ENCODE results near the gene MYOCOS.
"Not testable (repeated sequence)": the region's sequence is repeated elsewhere in the genome, so short reads cannot be mapped to it uniquely, and the experiment has no call there.

MYOCOS gene

DNA sequence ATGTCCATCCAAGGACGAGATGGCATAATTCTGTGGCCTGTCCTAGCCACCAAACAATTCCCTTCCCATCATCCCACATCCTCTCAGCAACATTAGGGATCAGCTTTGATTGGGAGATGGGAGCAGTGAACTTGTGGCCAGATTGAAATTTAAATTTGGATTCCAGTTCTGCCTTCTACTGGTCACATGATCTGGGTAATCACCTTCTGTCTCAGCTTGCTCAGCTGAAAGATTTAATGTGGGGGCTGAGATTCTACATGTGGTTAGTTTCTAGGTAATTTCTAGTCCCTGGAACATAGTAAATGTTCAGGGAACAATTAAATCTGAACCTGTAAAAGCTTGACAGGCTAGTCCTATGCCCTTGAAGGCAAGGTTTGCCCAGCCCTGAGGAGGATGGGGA is 3.2 kb downstream of the MYOCOS start:
- no peak for DNase-seq (ENCODE audit: low read depth in 2 of 2)

- no peak for DNase-seq (ENCODE audit: low read depth in 2 of 2)
These were observed 5.0 kb downstream of the MYOCOS start for GRCh38 chr1:171627020-171627419.

DNA sequence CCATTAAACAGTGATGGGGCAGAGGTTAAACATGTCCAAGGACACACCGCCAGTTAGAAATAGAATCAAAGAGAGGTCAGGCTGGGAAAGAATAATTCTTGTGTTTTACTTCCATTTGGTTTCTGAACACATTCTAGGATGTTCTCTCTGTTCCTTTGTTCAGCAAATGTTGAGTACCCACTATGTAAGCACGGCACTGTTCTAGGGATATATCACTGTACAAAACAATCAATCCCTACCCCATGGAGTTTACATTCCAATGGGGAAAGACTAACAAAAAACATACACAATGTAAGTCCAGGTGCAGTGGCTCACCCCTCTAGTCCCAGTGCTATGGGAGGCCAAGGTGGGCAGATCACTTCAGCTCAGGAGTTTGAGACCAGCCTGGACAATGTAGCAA is 6.2 kb downstream of the MYOCOS start:
- no peak for DNase-seq (ENCODE audit: low read depth in 2 of 2)

DNA sequence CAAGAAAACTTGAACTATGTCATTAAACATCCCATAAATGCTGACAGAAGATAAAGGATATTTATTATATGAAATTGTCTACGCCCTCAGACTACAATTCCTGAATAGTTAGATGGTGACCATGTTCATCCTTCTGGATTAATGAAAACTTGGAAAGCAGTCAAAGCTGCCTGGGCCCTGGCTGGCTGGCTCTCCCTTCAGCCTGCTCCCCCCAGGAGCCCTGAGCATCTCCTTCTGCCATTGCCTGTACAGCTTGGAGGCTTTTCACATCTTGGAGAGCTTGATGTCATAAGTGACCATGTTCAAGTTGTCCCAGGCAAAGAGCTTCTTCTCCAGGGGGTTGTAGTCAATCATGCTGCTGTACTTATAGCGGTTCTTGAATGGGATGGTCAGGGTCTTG is 13.6 kb downstream of the MYOCOS start:
- no peak for DNase-seq (ENCODE audit: low read depth in 2 of 2)

- no peak for DNase-seq (ENCODE audit: low read depth in 2 of 2)
These were observed 14.1 kb downstream of the MYOCOS start for GRCh38 chr1:171636141-171636540.

GRCh38 chr1:171637928-171638576 is 16.0 kb downstream of the MYOCOS start:
- DNase-seq (ENCODE audit: low read depth in 2 of 2) = no peak

- DNase-seq (ENCODE audit: low read depth in 2 of 2) = no peak
These were observed 18.2 kb downstream of the MYOCOS start for GRCh38 chr1:171640225-171640624.

GRCh38 chr1:171641076-171641864 is 19.2 kb downstream of the MYOCOS start:
- DNase-seq (ENCODE audit: low read depth in 2 of 2) = no peak

- no peak for DNase-seq (ENCODE audit: low read depth in 2 of 2)
These were observed 20.2 kb downstream of the MYOCOS start for GRCh38 chr1:171642197-171642596.

GRCh38 chr1:171643156-171643555 is 21.1 kb downstream of the MYOCOS start:
- no peak for DNase-seq (ENCODE audit: low read depth in 2 of 2)

DNA sequence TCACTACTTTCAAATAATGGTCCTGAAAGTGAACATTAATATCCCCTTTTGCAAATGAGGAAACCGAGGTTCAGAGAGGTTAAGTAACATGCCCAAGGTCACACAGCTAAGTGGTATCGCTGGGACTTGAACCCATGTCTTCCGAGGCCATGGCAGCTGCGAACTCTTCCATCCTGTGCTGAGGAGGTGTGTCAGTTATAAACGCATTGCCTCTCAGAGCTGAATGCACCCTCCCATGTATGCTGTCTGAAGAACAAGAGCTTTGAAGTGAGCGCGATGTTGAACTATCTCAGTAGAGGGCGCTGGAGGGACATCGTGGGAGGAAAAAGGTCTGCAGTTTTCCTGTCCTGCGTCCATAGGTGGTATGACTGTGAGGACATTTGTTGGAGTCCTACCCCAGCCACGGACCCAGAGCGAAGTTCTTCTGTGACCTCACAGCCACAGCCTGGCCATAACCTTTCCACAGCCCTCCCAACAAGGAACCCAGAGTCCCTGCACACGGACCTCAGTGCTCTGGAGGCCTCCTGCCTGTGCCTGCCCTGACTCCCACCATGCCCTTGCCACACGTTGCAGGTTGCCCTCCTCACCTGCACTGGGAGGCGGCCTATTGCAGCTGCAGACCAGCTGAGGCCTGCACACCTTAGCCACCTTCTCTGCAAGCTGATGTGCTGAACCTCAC is 22.9 kb downstream of the MYOCOS start:
- DNase-seq (ENCODE audit: low read depth in 2 of 2) = peak; percentile 36 to 48

- DNase-seq (ENCODE audit: low read depth in 2 of 2) = no peak
These were observed 23.7 kb downstream of the MYOCOS start for GRCh38 chr1:171645553-171646248.

DNA sequence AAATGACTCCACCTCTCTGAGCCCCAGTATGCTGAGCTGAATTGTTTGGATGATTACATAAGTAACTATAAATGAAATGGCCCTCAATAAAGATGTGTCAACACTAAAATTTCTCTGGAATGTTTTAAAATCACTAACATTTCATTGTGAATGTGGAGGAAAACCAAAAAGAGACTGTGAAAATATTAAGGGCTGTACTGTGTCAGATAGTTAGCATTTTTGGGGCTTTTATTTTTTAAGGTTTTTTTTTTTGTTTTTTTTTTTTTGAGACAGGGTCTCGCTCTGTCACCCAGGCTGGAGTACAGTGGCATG is 24.2 kb downstream of the MYOCOS start:
- DNase-seq (ENCODE audit: low read depth in 2 of 2) = no peak

GRCh38 chr1:171652234-171652822 is 30.3 kb downstream of the MYOCOS start, which contains the start of gene MYOC:
TSS of gene MYOC (minus strand) at chr1:171652688. CDS start at chr1:171652611, 77 bp downstream.
- no peak for DNase-seq (ENCODE audit: low read depth in 2 of 2)

DNA sequence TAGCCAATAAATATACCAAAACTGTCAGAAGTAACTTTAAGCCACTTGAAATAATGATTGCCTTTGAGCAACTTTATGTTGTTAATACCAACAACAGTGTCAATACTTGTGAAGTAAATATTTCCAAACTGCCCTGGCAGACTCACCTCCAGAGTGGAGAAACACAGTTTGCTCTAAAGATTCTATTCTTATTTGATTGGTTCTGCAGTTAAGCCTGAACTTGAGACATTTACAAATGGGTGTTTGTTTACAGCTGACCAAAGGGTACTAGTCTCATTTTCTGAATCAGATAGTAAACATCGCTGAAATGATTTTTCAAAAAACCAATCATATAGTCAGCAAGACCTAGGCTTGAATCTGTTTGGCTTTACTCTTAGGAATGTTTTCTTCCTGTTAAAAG is 31.8 kb downstream of the MYOCOS start:
- DNase-seq (ENCODE audit: low read depth in 2 of 2) = no peak

- DNase-seq (ENCODE audit: low read depth in 2 of 2) = no peak
These were observed 32.3 kb downstream of the MYOCOS start for GRCh38 chr1:171654201-171654941.

- peak; percentile 64 to 68 for DNase-seq (ENCODE audit: low read depth in 2 of 2)
These were observed 33.1 kb downstream of the MYOCOS start for GRCh38 chr1:171654942-171655745.

DNA sequence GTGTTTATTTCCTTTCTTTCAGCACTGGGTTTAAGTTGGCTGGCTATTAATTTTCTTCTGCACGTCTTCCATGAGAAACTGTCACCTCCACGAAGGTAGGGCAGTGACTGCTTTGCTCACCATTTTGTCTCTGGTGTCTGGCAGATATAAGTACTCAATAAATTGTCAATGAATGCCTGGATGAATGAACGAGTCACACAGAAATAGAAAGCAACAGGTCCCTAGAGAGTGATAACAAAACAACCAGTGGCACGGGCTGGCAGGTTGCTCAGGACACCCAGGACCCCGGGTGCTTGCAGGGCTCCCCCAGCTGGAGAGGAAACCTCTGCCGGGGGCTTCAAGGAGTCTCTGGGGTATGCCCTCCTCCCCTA is 33.7 kb downstream of the MYOCOS start:
- no peak for DNase-seq (ENCODE audit: low read depth in 2 of 2)

DNA sequence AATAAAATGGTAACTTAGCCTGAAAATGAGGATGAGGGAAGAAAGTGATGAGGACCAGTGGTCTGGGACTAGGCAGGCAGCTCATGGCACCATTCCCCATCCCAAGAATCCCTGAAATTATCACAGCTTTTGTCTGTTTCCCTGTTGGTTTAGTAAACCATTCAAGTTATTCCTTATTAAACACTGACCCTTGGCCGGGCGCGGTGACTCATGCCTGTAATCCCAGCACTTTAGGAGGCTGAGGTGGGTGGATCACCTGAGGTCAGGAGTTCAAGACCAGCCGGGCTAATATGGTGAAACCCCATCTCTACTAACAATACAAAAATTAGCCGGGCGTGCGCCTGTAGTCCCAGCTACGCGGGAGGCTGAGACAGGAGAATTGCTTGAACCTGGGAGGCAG is 34.2 kb downstream of the MYOCOS start:
- not testable (repeated sequence) for DNase-seq (ENCODE audit: low read depth in 2 of 2)

GRCh38 chr1:171661076-171661650 is 39.1 kb downstream of the MYOCOS start:
- no peak for DNase-seq (ENCODE audit: low read depth in 2 of 2)
